HL-60 (cell line): Measurements from ENCODE around the gene GFY.

Experiments used
- TF ChIP-seq, protein P1 (sequence below): IDR thresholded peaks from one replicate; pipeline ENCODE4 v1.5.1; 2011; ENCODE audit warnings: low read length, control low read depth, inconsistent platforms; ENCODE audit not compliant: insufficient read depth
- TF ChIP-seq, protein P2 (sequence below): IDR thresholded peaks from 2 replicates; pipeline ENCODE4 v1.6.1; 2012; ENCODE audit warnings: low read depth; ENCODE audit not compliant: insufficient replicate concordance

DNA sequence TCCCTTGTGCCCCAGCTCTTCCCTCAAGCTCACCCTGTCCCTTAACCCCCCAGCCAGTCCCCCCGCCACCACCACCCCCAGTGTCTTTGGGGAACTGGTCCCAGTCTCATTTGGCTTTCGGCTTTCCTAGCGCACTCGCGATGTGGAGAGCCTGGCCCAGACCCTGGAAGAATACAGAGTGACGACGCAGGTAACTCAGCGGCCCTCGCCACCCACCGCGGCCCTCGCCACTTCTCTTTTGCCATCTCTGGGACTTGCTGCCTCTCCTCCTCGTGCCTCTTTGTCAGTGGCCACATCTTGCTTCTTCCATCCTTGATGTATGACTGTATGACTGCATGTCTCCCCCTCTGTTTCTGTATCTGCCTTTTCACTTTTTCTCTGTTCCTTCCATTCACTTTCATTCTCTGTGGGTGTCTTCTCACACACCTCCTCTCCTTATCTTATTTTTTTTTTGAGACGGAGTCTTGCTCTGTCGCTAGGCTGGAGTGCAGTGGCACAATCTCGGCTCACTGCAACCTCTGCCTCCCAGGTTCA, 17.6 kb upstream of the GFY start:
- TF ChIP-seq, protein P1, sequence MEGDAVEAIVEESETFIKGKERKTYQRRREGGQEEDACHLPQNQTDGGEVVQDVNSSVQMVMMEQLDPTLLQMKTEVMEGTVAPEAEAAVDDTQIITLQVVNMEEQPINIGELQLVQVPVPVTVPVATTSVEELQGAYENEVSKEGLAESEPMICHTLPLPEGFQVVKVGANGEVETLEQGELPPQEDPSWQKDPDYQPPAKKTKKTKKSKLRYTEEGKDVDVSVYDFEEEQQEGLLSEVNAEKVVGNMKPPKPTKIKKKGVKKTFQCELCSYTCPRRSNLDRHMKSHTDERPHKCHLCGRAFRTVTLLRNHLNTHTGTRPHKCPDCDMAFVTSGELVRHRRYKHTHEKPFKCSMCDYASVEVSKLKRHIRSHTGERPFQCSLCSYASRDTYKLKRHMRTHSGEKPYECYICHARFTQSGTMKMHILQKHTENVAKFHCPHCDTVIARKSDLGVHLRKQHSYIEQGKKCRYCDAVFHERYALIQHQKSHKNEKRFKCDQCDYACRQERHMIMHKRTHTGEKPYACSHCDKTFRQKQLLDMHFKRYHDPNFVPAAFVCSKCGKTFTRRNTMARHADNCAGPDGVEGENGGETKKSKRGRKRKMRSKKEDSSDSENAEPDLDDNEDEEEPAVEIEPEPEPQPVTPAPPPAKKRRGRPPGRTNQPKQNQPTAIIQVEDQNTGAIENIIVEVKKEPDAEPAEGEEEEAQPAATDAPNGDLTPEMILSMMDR = no peak
- TF ChIP-seq, protein P2, sequence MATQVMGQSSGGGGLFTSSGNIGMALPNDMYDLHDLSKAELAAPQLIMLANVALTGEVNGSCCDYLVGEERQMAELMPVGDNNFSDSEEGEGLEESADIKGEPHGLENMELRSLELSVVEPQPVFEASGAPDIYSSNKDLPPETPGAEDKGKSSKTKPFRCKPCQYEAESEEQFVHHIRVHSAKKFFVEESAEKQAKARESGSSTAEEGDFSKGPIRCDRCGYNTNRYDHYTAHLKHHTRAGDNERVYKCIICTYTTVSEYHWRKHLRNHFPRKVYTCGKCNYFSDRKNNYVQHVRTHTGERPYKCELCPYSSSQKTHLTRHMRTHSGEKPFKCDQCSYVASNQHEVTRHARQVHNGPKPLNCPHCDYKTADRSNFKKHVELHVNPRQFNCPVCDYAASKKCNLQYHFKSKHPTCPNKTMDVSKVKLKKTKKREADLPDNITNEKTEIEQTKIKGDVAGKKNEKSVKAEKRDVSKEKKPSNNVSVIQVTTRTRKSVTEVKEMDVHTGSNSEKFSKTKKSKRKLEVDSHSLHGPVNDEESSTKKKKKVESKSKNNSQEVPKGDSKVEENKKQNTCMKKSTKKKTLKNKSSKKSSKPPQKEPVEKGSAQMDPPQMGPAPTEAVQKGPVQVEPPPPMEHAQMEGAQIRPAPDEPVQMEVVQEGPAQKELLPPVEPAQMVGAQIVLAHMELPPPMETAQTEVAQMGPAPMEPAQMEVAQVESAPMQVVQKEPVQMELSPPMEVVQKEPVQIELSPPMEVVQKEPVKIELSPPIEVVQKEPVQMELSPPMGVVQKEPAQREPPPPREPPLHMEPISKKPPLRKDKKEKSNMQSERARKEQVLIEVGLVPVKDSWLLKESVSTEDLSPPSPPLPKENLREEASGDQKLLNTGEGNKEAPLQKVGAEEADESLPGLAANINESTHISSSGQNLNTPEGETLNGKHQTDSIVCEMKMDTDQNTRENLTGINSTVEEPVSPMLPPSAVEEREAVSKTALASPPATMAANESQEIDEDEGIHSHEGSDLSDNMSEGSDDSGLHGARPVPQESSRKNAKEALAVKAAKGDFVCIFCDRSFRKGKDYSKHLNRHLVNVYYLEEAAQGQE = no peak
